Neural progenitor cell (in vitro differentiated cells): ENCODE results near the gene MARCHF6.

ENCODE experiments used
- EZH2 ChIP-seq: fragments of 200-600 bp; sonication (generic); IDR thresholded peaks from 2 replicates; pipeline ENCODE4 v1.6.1; 2017; ENCODE audit warnings: antibody characterized with exemption, mild to moderate bottlenecking, moderate library complexity
- EZH2phosphoT487 ChIP-seq: fragments of 200-600 bp; sonication (generic); IDR thresholded peaks from 2 replicates; pipeline ENCODE4 v1.6.1; 2017; ENCODE audit warnings: antibody characterized with exemption
- TF ChIP-seq, protein P1 (sequence below): fragments of 200-600 bp; sonication (generic); IDR thresholded peaks from 2 replicates; pipeline ENCODE4 v1.5.1; 2017; ENCODE audit warnings: antibody characterized with exemption, mild to moderate bottlenecking

DNA sequence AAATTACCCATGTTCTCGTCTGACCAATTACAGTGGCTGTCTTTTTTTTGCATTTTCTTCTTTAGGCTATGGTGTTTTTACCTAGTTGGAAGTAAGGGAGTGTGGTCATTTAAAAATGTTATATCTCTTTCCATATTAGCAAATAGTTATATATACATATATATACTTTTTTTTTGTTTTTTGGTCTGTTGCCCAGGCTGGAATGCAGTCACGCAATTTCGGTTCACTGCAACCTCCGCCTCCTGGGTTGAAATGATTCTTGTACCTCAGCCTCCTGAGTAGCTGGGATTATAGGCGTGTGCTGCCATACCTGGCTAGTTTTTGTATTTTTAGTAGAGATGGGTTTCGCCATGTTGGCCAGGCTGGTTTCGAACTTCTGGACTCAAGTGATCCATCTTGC is 12.3 kb downstream of the MARCHF6 start:
- TF ChIP-seq EZH2phosphoT487 (no peak), EZH2 (no peak)
- TF ChIP-seq, protein P1, sequence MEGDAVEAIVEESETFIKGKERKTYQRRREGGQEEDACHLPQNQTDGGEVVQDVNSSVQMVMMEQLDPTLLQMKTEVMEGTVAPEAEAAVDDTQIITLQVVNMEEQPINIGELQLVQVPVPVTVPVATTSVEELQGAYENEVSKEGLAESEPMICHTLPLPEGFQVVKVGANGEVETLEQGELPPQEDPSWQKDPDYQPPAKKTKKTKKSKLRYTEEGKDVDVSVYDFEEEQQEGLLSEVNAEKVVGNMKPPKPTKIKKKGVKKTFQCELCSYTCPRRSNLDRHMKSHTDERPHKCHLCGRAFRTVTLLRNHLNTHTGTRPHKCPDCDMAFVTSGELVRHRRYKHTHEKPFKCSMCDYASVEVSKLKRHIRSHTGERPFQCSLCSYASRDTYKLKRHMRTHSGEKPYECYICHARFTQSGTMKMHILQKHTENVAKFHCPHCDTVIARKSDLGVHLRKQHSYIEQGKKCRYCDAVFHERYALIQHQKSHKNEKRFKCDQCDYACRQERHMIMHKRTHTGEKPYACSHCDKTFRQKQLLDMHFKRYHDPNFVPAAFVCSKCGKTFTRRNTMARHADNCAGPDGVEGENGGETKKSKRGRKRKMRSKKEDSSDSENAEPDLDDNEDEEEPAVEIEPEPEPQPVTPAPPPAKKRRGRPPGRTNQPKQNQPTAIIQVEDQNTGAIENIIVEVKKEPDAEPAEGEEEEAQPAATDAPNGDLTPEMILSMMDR, result no peak
